Fibroblast of skin of right biceps (primary cell): ENCODE results near the gene ACADS.
A peak's percentile ranks its signal among the peaks of the same experiment; 100 is the strongest.

Source experiments
- DNase-seq: peaks from one replicate; pipeline ENCODE4 v3.0.0-alpha.2; 2013

ACADS gene

DNA sequence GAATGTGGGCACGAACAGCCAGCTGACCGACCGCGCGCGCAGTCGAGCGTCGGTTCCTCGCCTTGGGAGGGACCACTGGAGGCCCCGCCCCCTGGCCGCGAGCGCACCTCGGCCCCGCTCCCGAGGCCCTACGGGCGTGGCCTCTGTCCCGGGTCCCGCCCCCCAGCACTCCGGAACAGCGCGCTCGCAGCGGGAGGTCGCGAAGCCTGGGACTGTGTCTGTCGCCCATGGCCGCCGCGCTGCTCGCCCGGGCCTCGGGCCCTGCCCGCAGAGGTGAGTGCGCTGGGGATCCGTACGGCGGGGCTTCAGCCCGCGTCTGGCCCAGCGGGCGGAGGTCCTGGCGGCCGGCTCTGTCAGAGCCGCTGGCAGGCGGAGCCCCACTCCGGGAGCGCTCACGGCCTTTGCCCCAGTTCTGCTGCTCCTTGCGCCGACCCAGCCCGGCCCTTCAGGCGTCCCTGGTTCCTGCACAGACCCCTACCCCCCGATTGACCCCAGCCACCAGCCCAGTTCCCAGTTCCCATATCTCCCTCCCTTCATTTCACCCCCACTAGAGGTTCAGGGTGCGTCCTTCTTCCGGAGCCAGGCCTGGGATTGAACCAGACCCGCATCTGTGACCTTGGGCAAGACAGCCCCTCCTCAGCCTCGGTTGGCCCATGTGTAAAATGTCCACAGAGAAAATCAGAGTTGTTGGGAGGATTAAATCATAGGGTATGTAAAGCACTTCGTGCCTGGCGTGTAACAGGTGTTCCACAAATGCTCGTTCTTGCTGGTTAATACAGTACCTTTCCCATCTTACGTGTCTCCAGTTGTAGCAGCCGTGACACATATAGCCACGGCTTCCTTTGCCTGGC lies at the start of gene ACADS:
TSS of gene ACADS (plus strand) at position 168 of the 851 bp plus-strand sequence. CDS start at position 228, 60 bp downstream.
- peak; percentile 82 for DNase-seq

DNA sequence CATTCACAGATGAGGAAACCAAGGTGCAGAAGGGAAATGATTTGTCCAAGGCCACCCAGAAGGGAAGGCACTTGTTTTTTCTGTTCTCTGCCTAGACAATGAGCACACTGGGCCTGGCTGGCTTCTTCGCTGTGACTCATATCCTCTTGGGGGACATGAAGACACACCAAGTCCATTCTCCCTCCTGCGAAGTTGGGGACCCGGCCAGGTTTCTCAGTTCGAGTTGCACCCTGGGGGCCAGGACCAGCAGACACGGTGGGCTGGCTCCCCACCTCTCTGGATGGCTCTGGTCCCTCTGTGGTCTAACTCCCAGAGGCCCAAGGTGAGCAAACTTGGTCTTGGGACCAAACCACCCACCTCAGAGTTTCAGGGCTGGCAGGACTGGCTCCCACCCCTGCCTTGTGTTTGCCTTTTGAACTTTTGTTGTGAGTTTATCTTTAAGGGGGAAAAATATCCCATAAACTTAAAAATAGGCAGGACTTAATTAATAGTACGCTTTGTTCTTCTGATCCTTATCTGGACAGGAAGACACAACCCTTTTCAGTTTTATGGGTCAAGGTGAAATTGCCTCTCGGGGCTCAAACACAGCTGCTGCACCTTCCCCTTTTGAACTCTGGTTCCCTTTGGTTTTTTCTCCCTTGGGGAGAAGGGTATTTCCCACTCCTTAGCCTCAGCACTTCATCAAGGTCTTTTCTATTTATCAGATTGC lies 47.7 kb upstream of the ACADS start:
- peak; percentile 51 for DNase-seq

GRCh38 chr12:120678572-120678971 lies 47.1 kb upstream of the ACADS start:
- peak; percentile 40 for DNase-seq

GRCh38 chr12:120680165-120680738 lies 45.4 kb upstream of the ACADS start:
- DNase-seq: no peak

GRCh38 chr12:120684523-120684932 lies 41.1 kb upstream of the ACADS start:
- peak; percentile 21 for DNase-seq

- no peak for DNase-seq
Measured at GRCh38 chr12:120685522-120685921, 40.1 kb upstream of the ACADS start.

DNA sequence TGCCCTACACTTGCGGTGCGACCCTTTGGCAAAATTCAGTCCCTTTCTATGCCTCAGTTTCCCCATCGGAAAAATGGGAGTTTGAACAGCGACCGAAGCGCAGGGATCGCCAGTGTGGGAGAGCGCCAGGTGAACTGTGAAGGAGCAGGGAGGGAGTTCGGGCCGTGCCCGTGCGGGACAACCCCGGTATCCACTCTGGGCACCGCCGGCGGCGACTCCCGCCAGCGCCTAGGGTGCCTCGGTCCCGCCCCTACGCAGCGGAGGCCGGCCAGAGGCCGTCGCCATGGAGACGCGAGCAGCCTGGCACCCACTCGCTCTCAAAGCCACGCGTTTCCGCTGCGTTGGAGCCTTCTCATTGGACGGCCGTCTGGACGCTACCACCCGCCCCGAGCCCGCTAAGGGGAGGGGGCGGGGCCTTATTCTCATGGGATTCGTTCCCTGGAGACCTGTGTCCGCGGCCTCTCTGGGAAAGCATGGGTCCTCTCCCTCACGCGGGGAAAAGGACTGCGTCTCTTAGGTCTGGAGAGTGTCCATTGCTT lies 39.4 kb upstream of the ACADS start:
- peak; percentile 98 for DNase-seq

DNA sequence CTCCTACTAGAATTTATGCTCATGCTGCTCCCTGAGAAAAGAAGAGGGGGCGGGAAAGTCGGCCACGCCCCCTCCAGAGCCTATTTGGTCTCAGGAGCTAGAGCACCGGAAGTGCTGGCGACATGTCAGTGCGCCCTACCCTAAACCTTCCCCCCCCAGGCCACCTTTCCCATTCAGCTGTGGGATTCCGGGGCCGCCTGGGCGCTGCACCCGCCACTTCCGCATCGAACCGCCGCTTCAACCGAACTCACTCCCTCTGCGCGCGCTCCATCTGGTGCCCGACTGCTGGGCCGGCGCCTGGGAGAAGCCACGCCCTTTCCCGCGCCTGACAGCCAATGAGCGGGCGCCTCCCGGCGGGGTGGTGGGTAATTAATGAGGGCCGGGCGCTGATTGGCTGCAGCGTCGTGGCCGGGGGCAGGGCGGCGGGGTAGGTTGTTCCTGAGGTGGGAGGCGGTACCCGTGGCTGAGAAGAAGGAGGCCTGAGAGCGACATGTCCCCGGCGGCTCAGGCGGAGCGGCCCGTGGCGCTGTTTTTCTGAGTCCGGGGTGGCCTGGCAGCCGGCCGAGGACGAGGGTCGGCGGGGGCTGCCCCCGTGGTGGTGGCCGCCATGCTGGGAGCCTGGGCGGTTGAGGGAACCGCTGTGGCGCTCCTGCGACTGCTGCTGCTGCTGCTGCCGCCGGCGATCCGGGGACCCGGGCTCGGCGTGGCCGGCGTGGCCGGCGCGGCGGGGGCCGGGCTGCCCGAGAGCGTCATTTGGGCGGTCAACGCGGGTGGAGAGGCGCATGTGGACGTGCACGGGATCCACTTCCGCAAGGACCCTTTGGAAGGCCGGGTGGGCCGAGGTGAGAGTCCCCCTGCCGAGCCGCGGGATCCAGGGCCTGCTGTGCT lies 38.7 kb upstream of the ACADS start, which contains the start of gene MLEC:
TSS of gene MLEC (plus strand) at position 460 of the 888 bp plus-strand sequence. CDS start at position 608, 148 bp downstream.
- peak; percentile 99 for DNase-seq

GRCh38 chr12:120687578-120688289 lies 37.9 kb upstream of the ACADS start:
- DNase-seq: peak; percentile 21

DNA sequence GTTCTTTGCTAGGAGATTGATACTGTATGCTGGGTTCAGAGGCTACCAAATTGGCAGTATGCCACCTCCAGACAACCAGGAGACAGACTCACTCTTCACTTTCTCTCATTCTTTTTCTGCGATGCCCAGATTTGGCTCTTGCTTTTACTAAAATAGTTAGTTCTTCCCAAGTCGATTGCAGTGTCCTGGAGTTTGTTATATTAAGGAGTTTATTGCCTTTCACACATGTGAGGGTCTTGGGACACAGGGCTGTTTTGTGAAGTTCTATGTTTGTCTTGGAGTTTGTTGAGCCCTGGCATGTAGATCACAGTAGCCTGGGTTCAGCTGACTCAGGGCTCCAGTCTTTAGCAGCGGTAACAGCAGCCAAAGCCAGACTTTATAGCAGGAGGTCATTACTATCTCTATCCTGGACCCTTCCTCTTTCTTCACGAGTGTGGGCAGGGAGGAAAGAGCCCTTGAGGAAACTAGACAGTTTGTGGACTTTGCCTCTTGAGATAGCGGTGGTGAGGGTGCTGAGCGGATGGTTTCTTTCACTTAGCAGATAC lies 37.0 kb upstream of the ACADS start:
- peak; percentile 26 for DNase-seq

- no peak for DNase-seq
Measured at GRCh38 chr12:120689397-120690082, 36.1 kb upstream of the ACADS start.

DNA sequence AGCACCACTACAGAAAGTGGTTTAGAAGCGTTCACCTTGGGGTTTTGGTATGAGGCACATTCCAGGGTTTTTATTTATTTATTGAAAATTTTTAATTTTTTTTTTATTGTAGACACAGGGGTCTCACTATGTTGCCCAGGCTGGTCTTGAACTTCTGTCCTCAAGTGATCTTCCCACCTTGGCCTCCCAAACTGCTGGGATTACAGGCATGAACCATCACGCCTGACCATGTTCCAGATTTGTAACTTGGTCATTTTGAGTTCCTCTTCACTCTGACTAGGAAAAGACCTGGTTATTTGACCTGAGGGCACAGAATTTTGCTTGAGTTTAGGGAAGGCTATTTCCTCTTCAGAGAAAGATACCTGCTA lies 35.6 kb upstream of the ACADS start:
- no peak for DNase-seq

DNA sequence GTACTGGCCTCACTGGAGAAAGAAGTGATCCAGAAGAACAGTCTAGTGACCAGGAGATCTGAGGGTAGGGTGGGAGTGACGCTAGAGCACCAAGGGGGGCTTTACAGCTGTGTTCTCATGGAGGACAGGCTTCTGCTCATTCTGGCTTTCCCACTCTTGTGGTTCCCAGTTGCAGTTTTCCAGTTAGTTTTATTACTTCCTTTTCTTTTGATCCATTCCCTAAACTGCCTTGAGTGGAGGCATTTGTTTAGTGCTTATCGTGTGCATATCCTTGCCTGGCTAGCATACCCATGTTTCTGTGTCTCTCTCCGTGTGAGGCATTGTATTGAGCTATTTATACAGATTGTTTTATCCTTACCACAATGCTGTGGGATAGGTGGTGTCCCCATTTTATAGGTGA lies 34.6 kb upstream of the ACADS start:
- DNase-seq: no peak

DNA sequence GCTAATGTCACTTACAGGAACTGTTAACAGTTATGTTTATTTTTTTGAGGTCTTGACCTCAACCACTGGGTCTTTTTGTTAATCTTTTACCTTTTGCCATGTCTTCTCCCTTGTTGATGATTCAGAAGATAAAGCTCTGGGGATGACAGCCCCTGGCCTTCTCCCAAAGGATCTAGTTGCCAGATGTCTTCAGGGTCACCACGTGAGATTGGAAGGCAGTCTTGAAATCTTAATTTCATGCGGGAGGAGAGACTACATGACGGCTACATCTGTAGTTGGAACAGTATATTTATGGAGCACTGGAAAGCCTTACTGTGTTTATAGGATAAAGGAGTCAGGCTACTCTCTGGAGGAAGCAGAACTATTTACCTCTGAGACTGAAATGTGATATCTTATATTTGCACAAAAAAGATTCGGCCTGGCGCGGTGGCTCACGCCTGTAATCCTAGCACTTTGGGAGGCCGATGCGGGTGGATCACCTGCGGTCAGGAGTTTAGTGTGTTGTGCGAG lies 33.0 kb upstream of the ACADS start:
- peak; percentile 50 for DNase-seq

GRCh38 chr12:120693848-120694247 lies 31.8 kb upstream of the ACADS start:
- no peak for DNase-seq

- DNase-seq: no peak
Measured at GRCh38 chr12:120696626-120697025, 29.0 kb upstream of the ACADS start.

GRCh38 chr12:120697344-120697743 lies 28.3 kb upstream of the ACADS start:
- no peak for DNase-seq

- no peak for DNase-seq
Measured at GRCh38 chr12:120698665-120699064, 27.0 kb upstream of the ACADS start.

DNA sequence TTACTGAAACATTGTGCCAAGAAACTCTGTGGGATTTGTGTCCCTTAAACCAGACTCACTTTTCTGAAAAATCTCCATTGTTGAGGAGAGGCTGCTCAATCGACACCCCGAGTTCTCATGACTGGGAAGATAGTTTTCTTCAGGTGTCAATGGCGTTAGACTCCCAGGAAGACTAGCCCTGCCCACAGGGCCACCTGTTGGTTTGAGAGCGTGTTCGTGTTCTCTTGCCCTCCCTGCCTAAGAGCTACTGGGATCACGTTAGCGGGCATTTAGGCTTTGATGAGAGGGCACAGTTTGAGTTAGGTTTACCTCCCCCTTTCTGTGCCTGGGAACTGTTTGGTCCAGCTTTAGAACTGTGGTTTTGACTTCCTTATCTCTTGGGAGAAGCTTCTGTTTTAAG lies 26.1 kb upstream of the ACADS start:
- no peak for DNase-seq

DNA sequence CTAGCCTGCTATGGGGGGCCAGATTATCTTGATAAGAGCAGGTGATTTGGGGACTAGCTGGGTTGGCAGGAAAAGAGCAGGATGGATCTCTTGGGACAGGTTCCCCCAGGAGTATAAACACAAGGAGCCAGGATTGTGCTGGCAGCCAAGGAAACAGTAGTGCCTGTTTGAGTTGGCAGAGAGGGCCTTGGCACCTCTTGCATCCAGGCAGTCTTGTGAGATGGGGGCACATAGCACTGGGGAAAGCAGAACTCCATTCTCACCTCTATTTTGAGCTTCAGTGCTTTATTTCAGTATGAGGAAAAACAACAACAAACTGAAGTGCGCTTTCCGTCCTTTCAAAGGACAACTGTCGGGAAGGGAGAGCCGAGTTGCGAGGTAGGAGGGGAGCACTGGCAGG lies 24.7 kb upstream of the ACADS start:
- DNase-seq: no peak

DNA sequence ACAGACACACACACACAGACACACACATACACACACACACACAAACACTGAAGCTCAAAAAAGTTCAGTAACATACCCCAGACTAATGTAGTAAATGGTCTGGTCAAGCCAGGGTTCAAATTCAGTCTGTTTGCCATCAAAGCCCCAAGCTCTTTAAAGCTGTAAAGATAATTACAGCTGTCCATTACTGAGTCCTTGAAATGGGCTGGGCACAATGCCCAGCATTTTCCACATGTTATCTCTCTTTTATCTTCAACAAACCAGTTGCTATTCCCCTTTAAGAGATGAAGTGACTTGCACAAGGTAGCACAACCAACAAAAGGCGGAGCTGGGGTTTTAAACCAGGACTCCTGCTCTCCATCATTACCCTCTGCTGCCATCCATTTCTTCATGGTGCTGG lies 23.0 kb upstream of the ACADS start:
- DNase-seq: no peak
